ENCODE measurements around the gene PSMD14.
"Not testable (repeated sequence)": the region's sequence is repeated elsewhere in the genome, so short reads cannot be mapped to it uniquely, and the experiment has no call there.

The PSMD14 gene

DNA sequence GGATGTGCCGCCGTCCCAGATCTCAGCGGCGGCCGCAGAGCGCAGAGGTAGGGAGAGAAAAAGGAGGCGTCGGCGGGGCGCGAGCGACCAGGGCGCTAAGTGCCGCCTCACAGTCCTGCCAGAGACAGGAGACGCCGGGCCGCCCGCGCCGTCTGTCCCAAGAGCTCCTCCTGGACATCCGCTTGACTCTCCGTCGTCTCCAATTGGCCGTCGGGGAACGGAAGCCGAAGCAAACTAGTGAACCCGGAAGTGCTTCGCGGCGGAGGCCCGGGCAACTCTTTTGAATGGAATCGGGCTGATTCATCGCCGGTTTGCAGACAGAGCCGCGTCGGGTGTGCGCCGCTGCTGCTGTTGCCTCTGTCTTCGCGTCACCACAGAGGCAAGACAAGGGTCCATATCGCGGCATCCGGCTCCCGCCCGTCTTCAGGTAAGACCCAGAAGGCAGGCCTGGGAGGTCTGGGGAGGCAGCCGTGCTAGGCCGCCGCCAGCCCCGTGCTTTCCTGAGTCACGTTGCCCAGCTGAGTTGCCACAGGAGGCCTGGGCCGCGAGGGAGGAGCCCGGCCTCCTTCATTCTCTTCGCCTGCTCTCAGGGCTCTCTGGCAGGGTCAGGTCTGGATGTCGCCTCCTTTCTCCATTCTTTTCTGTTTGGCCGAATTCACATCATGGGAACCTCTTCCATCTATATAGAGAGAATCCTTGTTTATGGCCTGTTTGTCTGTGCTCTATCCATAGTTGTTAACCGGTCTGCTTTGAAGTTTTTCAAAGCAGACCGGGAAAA lies at the start of gene PSMD14:
Gene PSMD14, plus strand, starts transcription at position 248 of the 778 bp plus-strand sequence. CDS start 10,401 bp downstream, outside the sequence.
- DNase-seq (ENCODE audit: low read depth, low spot score), result peak; percentile 78
- H3K27ac ChIP-seq, result peak within 1 kb of the TSS; percentile 93

- no peak for DNase-seq (ENCODE audit: low read depth, low spot score)
- no peak overlapping the region for H3K27ac ChIP-seq
Measured at GRCh38 chr2:161265874-161266273, 42.4 kb upstream of the PSMD14 start.

DNA sequence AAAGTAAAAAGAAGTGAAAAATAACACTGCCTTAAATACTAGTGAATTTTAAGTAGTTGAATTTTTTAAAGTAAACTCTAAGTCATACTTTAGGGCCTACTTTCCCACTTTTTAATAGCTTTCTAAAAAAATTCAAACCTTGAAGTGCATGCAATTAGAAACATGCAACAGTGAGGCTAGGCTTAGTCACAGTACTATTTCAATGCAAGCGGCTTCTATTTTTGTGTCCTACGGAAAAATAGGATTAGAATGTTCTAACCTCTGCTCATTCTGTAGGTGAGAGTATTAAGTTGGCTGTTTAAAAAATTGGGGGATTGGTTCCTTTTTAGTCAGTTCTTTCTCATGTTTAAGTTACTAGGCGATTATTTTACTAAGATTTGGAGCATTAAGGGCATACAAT lies 39.1 kb upstream of the PSMD14 start:
- DNase-seq (ENCODE audit: low read depth, low spot score), result no peak
- H3K27ac ChIP-seq, result no peak overlapping the region

DNA sequence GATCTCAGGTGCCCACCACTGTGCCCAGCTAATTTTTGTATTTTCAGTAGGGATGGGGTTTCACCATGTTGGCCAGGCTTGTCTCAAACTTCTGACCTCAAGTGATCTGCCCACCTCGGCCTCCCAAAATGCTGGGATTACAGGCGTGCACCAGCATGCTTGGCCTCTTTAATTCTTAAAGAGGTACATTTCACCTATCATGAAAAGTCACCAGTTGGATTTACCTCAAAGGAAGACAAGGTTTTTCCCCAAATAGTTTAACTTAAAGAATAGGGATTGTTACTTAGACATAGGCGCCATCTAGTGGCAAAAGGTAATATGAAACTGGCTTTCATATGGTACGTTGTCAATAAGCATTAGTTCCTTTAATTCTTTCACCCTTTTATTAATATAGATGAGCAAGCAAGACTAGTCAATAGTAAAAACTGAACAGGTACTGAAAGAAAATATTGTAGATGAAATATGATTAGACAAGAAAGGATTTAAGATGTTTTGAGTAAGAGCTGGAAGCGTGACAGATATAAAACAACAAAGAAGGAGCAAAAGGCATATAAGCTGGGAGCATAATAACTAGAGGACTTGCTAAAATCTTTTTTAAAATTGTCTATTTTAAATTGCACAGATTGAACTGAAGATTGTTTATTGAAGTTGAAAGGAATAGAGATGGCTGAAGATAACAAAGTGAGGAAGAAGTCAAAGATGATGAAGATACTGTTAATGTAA lies 35.0 kb upstream of the PSMD14 start:
- no peak for DNase-seq (ENCODE audit: low read depth, low spot score)
- H3K27ac ChIP-seq, result no peak overlapping the region

- not testable (repeated sequence) for H3K27ac ChIP-seq; DNase-seq (ENCODE audit: low read depth, low spot score)
Measured at GRCh38 chr2:161278564-161279229, 29.5 kb upstream of the PSMD14 start.

DNA sequence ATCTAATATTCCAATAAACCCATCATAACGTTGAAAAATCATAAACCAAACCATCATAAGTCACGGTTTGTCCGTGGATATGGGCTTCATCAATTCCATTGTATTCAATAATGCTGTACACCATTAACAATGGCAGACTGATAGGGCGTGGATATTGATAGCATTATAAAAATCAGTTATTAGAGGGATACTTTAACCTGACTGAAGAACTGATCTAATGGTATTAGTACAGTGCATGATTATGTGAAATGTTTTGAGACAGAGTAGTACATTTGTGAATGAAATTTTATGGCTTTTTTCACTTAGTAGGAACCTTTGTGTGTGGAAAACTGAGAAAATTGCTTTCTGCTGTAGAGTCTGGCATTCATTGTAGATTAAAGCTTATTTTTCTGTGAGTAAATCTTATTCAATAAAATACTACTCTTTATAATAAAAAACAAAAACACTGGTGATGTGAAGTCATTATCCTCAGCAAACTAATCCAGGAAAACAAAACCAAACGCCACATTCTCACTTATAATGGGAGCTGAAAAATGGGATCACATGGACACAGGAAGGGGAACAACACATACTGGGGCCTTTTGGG lies 28.9 kb upstream of the PSMD14 start:
- not testable (repeated sequence) for H3K27ac ChIP-seq; DNase-seq (ENCODE audit: low read depth, low spot score)

DNA sequence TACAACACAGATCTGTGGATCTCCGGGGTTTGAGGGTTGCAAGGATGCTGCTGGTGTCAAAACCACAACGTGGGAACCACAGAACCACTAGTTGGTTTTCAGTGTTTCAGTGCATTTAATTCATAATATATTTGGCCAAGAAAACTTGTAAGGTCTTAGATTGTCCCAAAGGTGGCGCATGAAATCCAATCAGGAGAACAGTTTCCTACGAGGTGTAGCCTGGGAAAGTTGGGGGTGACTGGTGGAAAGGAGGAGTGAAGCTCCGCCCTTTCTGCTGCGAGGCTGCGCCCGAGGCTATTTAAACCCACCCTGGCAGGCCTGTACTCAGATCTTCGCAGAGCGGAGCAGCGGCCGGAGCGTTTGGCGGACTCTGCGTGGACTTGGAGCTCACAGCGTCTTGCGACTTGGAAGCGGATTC lies 27.3 kb upstream of the PSMD14 start:
- not testable (repeated sequence) for DNase-seq (ENCODE audit: low read depth, low spot score); H3K27ac ChIP-seq

DNA sequence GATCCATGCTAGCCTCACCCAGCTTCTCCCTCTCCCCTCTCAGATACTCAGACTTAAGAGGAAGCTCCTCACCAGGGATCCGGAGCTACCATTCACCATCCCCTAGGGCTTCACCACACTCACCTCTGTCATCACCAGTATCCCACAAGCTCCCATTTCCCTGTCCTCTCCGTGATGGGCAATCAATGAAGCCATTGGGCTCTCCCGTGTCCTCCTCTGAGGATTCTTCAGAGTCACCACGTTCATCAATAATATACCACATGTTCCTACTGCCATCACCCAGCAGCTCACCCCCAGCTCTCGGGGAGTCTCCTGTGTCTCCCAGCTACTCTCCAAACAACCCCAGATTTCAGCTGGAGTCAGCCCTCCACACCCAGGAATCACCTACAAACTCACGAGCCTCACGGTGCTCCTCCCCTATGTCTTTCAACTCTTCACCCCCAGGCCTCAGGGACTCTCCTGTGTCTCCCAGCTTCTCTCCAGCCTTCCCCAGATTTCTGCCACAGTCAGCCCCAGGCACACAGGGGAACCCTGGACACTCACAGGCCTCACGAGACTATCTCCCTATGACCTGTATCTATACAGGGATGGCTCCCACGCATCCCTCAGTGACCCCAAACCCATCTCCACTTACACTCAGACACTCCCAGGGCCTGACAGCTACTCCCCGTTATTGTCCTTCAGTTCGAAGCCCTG lies 26.5 kb upstream of the PSMD14 start:
- DNase-seq (ENCODE audit: low read depth, low spot score), result not testable (repeated sequence)

GRCh38 chr2:161282311-161282644 lies 25.9 kb upstream of the PSMD14 start:
- H3K27ac ChIP-seq; DNase-seq (ENCODE audit: low read depth, low spot score): not testable (repeated sequence)

More for the DNA sequence above, 26.5 kb upstream of the PSMD14 start:
- not testable (repeated sequence) for H3K27ac ChIP-seq

- no peak overlapping the region for H3K27ac ChIP-seq
- no peak for DNase-seq (ENCODE audit: low read depth, low spot score)
Measured at GRCh38 chr2:161283926-161284325, 24.3 kb upstream of the PSMD14 start.

DNA sequence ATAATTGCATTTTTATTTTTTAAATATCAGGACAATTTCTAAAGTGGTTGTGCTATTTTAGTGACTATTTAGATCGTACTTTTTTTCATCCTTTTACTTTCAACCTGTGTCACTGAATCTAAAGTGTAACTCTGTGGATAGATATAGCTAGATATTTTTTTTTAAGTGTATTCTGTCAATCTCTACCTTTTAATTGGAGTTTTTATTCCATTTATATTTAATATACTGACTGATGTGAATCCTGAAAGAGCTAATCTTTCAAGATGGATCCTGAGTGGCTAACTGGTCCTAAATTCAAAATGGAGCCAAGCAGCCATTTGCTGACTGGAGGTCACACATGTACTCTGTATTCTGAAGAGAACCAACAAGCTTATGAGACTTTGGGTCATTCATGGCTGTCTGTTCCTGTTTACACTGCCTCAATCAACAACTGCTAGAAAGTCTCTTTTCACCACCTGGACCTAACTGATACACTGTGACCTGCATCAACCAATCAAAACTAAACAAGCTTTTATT lies 4.6 kb upstream of the PSMD14 start:
- no peak for DNase-seq (ENCODE audit: low read depth, low spot score)
- H3K27ac ChIP-seq, result no peak overlapping the region

DNA sequence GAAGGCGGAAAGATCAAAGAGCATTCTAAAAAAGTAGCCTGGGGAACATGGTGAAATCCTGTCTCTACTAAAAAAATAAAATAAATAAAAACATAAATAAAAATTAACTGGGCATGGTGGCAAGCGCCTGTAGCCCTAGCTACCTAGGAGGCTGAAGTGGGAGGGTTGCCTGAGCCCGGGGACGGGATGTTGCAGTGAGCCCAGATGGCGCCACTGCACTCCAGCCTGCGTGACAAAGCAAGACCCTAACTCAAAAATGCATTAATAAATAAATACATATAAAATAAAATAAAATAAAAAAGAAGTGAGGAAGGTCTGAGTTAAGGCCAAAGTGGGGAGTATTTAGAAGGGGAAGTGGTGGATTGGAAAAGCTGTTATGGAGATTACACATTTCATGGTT lies 1.3 kb upstream of the PSMD14 start:
- H3K27ac ChIP-seq, result no peak overlapping the region
- no peak for DNase-seq (ENCODE audit: low read depth, low spot score)

DNA sequence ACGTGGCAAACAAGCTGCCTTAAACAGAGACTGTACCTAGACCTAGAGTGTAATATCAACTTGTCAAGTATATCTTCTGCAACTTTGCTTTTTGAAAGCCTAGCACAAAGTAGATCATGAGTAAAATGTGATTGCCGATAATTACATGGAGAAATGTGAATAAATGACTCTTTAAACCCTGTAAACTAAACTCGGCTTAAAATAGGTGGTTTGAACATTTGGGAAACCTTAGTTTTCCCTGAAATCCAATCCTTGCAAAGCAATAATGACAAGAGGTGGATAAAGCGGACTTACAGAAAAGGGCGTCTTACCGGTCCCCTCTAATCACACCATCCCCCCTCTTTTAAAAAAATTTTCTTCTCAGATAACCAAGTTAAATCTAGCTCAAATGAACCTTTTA lies 549 bp upstream of the PSMD14 start:
- no peak for DNase-seq (ENCODE audit: low read depth, low spot score)
- peak overlapping the region; percentile 93 for H3K27ac ChIP-seq

DNA sequence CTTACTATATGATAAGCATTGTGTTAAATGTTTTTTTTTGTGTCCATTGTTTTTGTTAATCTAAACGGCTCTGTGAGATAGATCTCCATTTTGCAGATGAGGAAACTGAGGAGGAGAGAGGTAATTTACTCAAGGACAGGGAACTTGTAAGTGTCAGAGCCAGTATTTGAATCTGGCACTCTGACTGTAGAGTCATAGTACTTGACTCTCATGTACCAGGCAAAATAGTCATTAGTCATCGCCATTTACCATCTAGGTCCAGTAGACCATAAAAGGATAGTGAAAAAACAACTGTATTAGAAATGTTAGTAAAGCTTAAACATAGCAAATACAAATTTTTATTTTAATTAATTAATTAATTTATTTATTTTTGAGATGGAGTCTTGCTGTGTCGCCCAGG lies 4.8 kb downstream of the PSMD14 start:
- H3K27ac ChIP-seq, result no peak overlapping the region

DNA sequence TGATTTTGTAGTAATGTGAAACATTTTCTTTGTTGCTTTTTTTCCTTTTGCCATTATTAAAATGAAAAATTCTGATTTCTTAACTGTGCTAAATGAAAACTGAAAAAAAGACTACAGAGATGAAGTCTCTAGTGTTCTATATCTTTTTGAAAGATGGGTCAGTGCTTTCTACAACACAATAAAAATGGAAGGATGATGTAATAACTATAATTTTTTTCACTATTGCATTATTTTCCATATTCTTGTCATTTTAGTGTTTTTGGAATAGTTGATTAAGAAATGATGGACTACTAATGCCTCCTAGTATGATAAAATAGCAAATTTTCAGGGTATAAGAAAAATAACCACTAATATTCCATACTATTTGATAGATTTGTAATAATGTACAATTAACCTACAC lies 7.2 kb downstream of the PSMD14 start:
- no peak overlapping the region for H3K27ac ChIP-seq
- DNase-seq (ENCODE audit: low read depth, low spot score), result no peak

More for the DNA sequence above, 4.8 kb downstream of the PSMD14 start:
- peak; percentile 12 for DNase-seq (ENCODE audit: low read depth, low spot score)

GRCh38 chr2:161316701-161317100 lies 8.5 kb downstream of the PSMD14 start:
- DNase-seq (ENCODE audit: low read depth, low spot score), result no peak
- no peak overlapping the region for H3K27ac ChIP-seq

DNA sequence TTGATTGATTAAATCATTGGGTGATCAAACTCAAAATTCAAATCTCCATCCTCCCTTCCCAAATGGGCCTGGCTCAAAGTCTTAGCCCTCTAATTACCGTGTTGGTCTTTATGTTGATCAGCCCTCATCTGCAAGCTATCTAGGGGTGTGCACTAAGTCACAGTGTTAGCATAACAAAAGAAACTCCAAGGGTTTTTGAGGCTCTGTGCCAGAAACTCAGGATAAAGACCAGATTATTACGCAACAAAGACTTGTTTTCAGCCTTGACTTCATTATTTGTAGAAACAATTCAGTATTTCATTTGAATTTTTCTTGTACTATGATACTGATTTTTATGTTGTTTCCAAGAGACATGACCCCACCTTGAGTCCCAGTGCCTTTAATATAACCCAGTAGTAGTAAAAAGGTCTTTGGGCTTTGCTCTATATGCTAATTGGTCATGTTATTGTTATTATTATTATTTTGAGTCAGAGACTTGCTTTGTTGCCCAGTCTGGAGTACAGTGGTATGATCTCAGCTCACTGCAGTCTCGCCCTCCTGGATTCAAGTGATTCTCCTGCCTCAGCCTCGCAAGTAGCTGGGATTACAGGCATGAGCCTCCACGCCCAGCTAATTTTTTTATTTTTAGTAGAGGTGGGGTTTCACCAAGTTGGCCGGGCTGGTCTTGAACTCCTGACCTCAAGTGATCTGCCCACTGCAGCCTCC lies 13.9 kb downstream of the PSMD14 start:
- DNase-seq (ENCODE audit: low read depth, low spot score), result no peak
- no peak overlapping the region for H3K27ac ChIP-seq

DNA sequence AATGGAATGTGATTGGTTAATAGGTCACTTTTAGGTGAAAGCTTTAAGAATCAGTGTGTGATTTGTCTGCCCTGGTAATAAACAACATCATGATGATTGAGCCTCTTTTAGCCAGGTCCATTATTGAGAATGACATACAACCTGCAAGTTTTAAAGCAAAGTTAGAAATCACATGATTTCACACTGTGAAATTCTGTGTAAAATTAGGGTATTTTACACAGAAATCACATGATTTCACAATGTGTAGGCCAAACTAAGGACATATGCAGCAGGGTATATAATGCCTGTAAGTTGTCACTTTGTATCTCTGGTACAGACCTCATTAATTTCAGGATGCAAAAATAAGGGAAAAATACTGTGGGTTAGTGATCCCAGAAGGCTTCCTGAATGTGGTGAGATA lies 16.7 kb downstream of the PSMD14 start:
- DNase-seq (ENCODE audit: low read depth, low spot score), result no peak
- H3K27ac ChIP-seq, result no peak overlapping the region

- DNase-seq (ENCODE audit: low read depth, low spot score), result no peak
- H3K27ac ChIP-seq, result no peak overlapping the region
Measured at GRCh38 chr2:161327582-161327981, 19.4 kb downstream of the PSMD14 start.
